Measurements from ENCODE around the gene STAT4.

The STAT4 gene

GRCh38 chr2:191078165-191078867 is 72.5 kb downstream of the STAT4 start:
- no peak for DNase-seq

DNA sequence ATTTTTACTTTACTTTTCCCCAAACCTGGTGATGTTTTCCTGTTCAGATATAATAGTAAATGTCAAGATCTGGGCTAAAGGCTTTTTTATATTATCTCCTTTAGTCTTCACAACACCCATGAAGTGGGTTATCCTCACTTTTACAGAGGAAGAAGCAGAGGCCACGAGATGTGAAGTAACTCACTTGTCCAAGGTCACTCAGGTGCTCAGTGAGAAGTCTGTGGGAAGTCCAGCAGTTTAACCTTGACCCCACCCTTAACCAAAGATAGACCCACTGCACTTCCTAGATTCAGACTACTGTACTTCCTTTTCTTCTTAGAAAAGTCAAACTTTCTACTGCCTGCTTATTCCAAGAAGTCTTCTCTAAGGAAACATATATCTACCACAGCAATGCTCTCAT is 80.5 kb downstream of the STAT4 start:
- DNase-seq: no peak

DNA sequence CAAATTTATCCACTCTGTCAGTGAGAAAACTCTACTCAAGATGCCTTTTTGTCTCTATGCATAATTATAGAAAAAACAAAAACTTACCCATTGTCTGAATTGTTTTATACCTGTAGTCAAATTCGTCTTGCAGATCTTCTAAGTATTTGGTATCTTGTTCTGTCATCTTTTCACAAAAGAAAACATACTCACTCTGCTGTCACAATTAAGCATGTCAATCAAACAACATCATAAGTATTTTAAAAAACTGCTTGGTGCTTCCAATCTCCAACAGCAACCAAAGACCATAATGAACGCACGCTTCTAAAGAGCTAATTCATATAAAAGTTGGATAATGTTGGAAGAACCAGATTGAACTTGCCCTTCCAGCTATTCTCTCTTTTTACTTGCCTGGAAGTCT is 81.2 kb downstream of the STAT4 start:
- no peak for DNase-seq

GRCh38 chr2:191066919-191067233 is 83.9 kb downstream of the STAT4 start:
- DNase-seq: no peak

DNA sequence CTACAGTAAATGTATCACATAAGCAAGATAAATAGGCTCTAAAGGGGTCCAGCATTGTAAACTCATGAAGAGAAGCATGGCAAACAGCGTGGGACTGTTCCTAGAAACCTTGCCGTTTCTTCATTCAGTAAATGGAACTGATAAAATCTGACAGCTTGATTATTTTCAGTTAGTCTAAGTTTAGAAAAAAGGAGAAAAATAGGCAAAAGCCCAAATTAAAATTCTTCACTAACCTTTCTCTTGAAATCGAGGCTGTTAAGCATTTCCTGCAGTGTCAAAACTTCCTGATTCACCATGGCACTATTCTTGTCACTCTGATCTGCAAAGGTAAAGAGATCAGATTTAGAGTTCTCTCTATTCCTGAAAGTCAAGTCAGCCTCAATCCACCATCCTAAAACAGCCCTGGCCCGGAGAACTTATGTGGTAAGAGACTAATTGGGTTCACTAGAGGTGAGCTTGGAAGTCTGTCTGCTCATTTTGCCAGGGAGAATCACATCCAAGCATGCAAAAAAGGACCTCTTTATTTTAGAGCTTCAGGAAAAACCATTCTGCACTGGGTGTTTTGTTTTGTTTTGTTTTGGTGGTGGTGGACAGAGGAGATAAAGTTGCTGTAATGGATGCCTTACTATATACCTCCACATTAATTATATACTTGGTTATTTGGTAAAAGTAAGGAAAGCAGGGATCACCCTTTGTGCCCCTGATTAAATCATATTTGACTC is 84.4 kb downstream of the STAT4 start:
- DNase-seq: no peak

DNA sequence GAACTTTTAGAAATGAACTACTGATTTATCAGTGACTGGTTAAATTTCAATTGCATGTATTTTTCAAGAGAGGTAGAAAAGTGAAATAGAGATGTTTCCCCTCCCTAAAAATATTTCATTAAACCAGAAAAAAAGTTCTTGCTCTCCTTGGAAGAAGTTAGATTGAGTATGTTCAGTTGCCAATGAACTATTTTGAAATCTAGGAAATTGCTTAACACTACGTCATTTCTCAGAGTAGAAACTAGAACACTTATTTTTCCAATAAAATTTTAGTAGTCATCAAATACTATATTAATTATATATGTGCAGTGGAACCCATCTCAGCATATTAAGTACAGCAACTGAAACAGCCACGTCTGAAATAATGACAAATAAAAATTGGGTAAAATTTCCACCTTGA is 85.0 kb downstream of the STAT4 start:
- DNase-seq: no peak

- DNase-seq: peak; percentile 68
These were observed 86.2 kb downstream of the STAT4 start for GRCh38 chr2:191064590-191064989.

GRCh38 chr2:191063584-191063983 is 87.2 kb downstream of the STAT4 start:
- no peak for DNase-seq

GRCh38 chr2:191061381-191061980 is 89.3 kb downstream of the STAT4 start:
- DNase-seq: no peak

GRCh38 chr2:191059308-191059707 is 91.5 kb downstream of the STAT4 start:
- DNase-seq: no peak

DNA sequence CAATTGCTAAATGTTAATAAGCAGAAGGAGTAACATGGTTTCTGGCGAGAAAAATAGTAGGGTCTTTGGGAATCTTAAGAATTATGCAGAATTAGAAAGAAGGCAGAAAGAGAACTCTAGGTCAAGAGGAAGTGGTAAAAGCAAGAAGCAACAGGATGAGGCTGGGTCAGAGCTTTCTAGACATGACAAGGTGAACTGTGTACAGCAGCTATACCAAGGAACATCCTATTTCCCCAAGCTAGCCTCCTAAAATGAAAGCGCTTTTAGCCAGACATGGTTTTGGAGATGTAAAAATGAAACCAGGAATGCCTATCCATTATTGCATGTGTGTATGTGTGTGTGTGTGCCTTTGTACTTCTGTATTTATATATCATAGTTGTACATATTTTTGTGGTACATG is 94.6 kb downstream of the STAT4 start:
- DNase-seq: no peak

- DNase-seq: no peak
These were observed 97.5 kb downstream of the STAT4 start for GRCh38 chr2:191053256-191053655.

GRCh38 chr2:191051825-191052778 is 98.7 kb downstream of the STAT4 start:
- no peak for DNase-seq

DNA sequence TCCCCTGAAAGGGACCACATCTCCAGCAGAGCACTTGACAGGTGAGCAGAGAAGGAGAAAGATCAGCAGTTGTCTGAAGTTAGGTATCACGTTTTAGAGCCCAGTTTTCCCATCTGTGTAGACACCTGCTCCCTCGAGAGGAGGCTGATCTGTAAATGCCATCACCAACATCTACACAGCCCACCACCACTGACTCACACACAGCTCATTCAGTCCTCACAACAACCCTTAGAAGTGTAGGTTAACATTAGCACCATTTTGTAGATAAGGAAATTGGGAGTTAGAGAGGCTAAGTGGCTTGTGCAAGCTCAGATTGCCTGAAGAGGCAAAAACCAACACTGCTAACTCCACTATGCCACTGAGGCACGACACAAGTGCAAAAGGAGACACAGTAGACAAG is 99.6 kb downstream of the STAT4 start:
- no peak for DNase-seq

DNA sequence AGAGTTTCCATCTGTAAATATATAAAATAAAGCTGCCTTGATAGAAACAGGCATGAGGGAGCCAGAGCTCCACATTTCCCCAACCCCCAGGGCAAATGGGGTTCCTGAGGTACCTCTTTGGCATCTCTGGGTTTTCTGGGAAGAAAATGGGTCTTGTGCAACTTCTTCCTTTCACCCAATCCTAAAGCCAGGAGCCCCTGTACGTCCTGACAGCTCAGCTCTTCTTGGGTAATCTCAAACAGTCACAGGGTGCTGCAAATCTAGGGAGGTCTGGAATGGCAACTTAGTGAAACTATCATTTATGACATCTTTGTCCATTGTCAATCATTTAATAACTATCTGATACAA is 100.2 kb downstream of the STAT4 start:
- no peak for DNase-seq

DNA sequence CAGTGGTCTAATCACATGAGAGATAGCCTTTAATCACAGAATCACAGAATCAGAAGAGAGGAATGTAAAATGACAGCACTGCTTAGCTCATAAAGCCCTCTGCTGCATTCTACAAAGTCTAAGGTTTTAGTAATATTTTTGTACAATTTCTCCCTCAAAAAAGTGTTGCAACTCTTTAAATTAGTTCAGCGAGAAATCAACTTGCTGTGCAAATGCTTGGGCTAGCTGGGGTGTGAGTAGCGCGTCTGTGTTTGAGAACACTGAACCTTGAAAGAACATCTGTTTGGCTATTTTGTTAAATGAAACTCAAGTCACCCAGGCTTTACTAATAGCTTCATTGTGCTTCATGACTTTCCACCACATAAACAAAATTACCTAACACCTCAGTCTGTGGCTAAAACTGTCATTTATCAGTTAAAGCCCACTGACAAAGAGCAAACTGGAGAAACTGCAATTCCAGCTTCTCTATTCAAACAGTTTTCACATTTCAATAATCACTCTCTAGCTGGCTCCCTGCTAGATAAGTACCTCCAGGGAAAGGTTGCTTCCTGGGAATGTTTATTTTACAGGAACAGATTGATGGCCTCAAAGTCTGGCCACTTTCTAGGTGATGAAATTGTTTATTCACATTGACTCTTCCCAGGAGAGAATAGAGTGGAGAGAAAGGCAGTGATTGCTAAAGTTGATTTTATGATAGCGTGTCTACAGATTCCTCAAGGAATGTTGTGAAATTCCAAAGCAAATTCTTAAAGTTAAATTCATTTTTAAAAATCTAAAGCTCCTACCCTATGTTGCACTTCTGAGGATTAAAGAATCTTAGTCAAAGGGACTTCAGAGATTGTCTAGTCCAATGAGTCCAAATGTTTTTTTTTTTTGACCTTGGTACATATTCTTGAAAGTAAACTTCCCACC is 100.8 kb downstream of the STAT4 start:
- DNase-seq: no peak

DNA sequence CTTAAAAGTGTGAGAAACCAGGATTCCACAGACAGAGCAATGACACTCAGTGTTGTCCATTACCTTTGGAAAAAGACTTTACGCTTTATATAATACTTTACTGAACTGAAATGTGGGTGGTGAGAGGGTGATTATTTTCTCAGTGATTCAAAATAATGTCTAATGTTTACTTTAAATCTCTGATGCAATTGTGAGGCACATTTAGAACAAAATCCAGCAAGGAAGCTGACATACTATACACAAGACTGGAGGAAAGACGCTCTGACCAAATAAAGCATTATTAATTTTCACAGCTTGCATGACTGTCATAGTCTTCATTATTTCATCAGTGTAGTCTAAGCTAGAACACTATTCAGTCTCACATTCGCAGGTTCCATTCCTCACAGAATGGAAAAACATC is 102.7 kb downstream of the STAT4 start:
- DNase-seq: no peak

- no peak for DNase-seq
These were observed 105.7 kb downstream of the STAT4 start for GRCh38 chr2:191045141-191045540.

DNA sequence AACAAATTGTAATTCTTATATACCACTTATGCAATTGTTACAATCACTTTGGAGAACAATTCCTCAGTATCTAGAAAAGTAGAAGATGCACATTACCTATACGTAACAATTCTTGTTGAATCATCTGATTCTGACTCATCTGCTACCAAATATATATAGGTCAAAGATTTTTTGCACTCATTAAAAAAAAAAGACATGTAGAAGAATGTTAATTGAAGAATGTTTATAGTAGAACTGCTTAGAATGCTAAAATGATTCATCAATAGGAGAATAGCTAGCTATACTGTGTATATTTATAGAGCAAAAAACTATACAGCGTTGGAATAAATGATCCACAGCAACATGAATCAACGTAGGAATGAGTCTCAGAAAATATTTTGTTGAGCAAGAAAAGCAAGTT is 107.4 kb downstream of the STAT4 start:
- no peak for DNase-seq

GRCh38 chr2:191041418-191042161 is 109.2 kb downstream of the STAT4 start:
- DNase-seq: no peak

DNA sequence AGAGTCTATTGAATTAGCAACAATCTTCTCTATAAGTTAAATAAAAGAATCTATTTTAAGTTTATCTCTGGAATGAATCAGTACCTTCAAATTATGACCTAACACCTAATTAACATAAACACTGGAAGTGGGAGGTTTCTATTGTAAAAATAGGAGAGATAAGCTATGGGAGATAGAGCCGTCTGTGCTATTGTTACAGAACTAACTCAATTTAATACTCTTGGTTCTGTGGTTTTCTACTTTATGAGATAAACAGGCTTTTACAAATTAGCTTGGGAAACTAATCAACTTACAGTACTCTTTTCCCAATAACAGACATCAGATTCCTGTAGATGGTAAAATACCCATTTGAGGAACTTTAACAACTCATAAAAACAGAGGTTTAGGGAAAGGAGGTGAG is 111.2 kb downstream of the STAT4 start:
- DNase-seq: no peak

DNA sequence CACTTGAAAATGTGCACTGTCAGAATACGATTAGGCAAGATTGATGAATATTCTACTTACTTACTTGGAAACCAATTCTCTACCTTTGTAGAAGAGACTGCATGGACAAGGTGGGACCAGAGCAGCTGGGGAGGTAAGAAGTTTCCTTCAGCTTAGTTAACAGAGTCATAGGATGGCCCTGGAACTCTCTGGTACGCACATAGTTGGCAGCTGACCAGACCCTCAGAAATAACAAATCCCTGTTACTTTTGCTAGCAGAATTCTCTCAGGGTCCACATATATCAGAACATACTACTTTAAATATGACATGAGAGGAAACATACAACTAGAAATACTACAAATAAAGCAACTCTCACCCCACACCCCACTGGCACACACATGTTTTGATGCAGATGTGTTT is 112.1 kb downstream of the STAT4 start:
- no peak for DNase-seq
